Ectodermal cell (in vitro differentiated cells): Measurements from ENCODE around the gene FBXW5. TPM values are rescaled to one million over a fixed set of nuclear protein-coding genes. Genes with fewer than 3 reads are reported as not detected.

Experiments
- H3K27ac ChIP-seq: 2 replicates; pipeline ENCODE4 v1.7.0; 2013; ENCODE audit warnings: mild to moderate bottlenecking, low read depth, low read length; ENCODE audit not compliant: insufficient read depth, poor library complexity, severe bottlenecking
- H3K27me3 ChIP-seq: 2 replicates; pipeline ENCODE4 v1.7.0; 2013; ENCODE audit warnings: mild to moderate bottlenecking, low read length; ENCODE audit not compliant: insufficient read depth, control insufficient read depth, poor library complexity, severe bottlenecking
- H3K36me3 ChIP-seq: one replicate; pipeline ENCODE4 v1.7.0; 2013; ENCODE audit warnings: low read length; ENCODE audit not compliant: control insufficient read depth, insufficient read depth
- H3K4me1 ChIP-seq: one replicate; pipeline ENCODE4 v1.7.0; 2013; ENCODE audit warnings: low read length; ENCODE audit not compliant: control insufficient read depth, insufficient read depth
- H3K4me3 ChIP-seq: 2 replicates; pipeline ENCODE4 v1.7.0; 2013; ENCODE audit warnings: low read depth, low read length, control low read depth; ENCODE audit not compliant: insufficient read depth
- H3K9me3 ChIP-seq: 2 replicates; pipeline ENCODE4 v1.7.0; 2013; ENCODE audit warnings: mild to moderate bottlenecking, low read length, moderate library complexity; ENCODE audit not compliant: control insufficient read depth
- WGBS, 2 experiments: methylation state at CpG; one replicate each; pipeline ENCODE4 v1.1.7; 2013; ENCODE audit warnings: missing lambda C conversion rate in 2 of 2; 5-methylcytosine and 5-hydroxymethylcytosine counted together
- polyA plus RNA-seq, 4 experiments: library from polyadenylated mRNA; stranded (reverse); fragments of 50-300 nt; gene quantifications; one replicate each; pipeline ENCODE4 v1.2.3, GENCODE V29; 2013

FBXW5 gene, protein sequence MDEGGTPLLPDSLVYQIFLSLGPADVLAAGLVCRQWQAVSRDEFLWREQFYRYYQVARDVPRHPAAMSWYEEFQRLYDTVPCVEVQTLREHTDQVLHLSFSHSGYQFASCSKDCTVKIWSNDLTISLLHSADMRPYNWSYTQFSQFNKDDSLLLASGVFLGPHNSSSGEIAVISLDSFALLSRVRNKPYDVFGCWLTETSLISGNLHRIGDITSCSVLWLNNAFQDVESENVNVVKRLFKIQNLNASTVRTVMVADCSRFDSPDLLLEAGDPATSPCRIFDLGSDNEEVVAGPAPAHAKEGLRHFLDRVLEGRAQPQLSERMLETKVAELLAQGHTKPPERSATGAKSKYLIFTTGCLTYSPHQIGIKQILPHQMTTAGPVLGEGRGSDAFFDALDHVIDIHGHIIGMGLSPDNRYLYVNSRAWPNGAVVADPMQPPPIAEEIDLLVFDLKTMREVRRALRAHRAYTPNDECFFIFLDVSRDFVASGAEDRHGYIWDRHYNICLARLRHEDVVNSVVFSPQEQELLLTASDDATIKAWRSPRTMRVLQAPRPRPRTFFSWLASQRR
- polyA plus RNA-seq (2013, experiment 1 of 4), result 52.7 TPM
- 54.9 TPM for polyA plus RNA-seq (2013, experiment 2 of 4)
- polyA plus RNA-seq (2013, experiment 3 of 4), result 40.9 TPM
- 48.6 TPM for polyA plus RNA-seq (2013, experiment 4 of 4)

DNA sequence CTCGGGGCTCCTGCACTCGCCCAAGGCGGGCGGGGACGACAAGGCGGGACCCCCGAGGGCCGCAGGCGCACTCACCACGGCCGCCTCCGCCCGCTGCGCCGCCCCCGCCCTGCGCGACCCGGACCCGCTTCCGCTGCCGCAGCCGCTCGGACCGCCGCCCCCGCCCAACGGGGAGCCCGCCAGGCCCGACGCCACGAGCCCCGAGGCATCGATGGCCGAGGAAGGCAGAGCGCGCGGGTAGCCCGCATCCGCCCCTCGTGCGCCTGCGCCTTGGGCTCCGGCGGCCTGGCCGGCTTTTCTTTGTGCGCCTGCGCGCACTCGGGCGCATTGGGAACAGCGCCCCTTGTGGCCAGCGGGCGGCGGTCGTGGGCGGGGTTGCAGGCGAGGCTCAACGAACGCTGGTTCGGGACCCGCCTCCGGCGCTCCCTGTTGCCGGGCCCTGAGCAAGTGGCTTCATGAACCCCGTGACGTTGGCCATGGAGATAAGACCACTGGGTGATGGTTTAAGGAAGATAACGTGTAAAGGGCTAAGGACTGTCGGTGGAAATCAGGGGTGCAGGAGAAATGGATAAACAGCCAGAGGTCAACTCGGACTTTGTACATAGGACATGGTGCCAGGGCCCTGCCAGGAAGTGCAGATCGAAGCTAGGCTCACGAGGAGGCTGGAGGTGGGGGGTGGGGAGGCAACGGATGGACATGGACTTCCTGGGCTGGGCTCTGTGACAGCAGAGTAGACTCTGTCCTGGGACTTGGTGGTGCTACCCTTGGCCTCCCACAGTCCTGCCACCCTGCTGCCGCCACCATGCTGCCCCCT is at the start of gene FBXW5, which contains the start of gene C8G:
FBXW5 (minus strand) TSS at position 220 of the 814 bp plus-strand sequence. CDS start 655 bp downstream, outside the sequence.
C8G (plus strand) TSS at position 725 of the 814 bp plus-strand sequence; CDS start at position 803, 78 bp downstream.
- Histone ChIP-seq H3K27me3 (no peaks in the 10 kb centered on the region), H3K36me3 (peaks cover 27% of the 10 kb centered on the region), H3K9me3 (no peaks in the 10 kb centered on the region), H3K27ac (peak within 1 kb of the TSS; percentile 50), H3K4me3 (peak within 1 kb of the TSS; percentile 69), H3K4me1 (peaks cover 15% of the 10 kb centered on the region)
- 7% methylated on average over 74 of the region's 74 CpGs for WGBS, 2 experiments

DNA sequence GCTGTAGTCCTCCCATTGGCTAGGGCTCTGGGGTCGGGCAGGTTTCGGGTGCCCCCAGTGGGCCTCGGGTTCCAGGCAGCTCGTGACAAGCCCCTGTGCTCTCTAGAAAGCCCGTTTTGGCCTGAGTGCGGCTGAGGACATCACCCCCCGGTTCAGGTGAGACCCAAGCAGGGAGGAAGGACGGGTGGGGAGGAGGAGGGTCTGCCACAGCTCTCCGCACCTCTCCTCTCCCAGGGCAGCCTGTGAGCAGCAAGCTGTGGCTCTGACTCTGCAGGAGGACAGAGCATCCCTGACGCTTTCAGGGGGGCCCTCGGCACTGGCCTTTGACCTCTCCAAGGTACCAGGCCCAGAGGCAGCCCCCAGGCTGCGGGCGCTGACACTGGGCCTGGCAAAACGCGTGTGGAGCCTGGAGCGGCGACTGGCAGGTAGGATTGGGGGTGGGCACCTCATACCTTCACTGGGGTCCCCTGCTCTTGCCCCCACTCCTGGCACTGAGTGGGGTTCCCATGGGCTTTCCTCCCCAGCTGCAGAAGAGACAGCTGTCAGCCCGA is 48.4 kb upstream of the FBXW5 start:
- 43 to 44% methylated on average over 18 of the region's 18 CpGs for WGBS, 2 experiments
- Histone ChIP-seq H3K4me3 (peak overlapping the region; percentile 78), H3K27me3 (peaks cover 38% of the 10 kb centered on the region), H3K27ac (no peak overlapping the region), H3K4me1 (peaks cover 22% of the 10 kb centered on the region), H3K9me3 (no peaks in the 10 kb centered on the region), H3K36me3 (no peaks in the 10 kb centered on the region)

DNA sequence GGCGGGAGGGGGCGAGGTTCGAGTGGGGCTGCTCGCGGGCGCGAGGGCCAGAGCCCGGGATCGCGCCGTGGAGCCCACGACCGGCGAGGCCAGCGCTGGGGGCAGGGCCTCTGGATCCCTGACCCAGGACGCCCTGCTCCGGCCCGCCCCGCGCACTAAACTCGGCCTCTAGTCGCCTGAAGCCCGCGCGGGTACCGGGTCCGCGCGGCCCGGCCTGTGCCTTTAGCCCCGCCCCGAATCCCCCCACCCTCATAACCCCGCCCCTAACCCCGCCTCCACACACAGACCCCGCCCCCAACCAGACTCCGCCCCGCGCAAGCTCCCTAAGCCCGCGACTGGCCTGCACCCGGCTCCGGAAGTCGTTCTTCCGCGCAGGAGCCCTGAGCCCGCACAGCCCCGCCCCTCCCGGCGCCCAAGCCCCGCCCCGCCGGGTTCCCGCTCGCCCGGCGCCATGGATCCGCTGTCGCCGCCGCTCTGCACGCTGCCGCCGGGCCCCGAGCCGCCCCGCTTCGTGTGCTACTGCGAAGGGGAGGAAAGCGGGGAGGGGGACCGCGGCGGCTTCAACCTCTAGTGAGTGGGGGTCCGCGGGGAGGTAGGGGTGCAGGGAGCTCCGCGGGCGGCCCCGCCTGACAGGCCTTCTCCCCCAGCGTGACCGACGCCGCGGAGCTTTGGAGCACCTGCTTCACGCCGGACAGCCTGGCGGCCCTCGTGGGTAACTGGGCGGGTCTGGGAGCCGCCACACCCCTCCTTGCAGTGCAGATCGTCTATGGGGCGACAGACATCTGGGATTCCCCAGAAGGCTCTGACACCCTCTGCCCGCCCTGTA is 47.7 kb upstream of the FBXW5 start, which contains the start of gene PAXX:
PAXX (plus strand) TSS at position 430 of the 826 bp plus-strand sequence; CDS start at position 452, 22 bp downstream.
- no peak within 1 kb of the TSS for H3K27ac ChIP-seq
- WGBS, 2 experiments, result 4% methylated on average over 90 to 91 of the region's 92 CpGs
- no peaks in the 10 kb centered on the region for H3K36me3 ChIP-seq

DNA sequence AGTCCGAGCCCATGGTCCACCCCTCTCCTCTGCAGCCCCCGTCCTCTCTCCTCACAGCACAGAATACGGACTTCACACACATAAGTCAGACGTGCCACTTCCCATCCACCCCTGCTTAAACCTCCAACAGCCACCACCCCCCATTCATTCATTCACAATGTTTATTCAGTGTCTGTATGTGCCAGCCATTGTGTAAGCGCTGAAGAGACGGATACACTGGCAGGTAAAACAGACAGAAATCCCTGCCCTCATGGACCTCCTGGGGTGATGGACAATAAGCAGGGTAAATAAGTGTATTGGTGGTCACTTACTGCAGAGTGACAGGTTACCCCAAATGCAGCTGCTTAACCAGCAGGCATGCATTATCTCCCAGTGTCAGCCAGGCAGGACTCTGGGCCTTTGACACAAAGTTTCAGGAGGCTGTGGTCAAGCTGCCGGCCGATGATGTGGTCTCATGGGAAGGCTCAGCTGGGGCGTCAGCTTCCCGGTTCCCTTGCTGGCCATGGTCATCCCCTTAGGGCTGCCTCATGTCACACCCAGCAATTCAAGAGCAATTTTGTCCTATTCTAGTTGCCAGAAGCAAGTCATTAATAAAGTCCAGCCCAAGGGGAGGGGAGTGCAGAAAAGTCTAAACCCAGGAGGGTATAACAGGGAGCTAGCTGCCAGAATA is 45.8 kb upstream of the FBXW5 start:
- Histone ChIP-seq H3K27me3 (peaks cover 42% of the 10 kb centered on the region), H3K4me1 (peaks cover 9% of the 10 kb centered on the region), H3K9me3 (no peaks in the 10 kb centered on the region), H3K4me3 (no peak overlapping the region), H3K36me3 (no peaks in the 10 kb centered on the region), H3K27ac (no peak overlapping the region)
- 77 to 78% methylated on average over 10 of the region's 10 CpGs for WGBS, 2 experiments

More for the DNA sequence above, 47.7 kb upstream of the FBXW5 start, which contains the start of gene PAXX:
- H3K4me3 ChIP-seq, result peak within 1 kb of the TSS; percentile 78
- peaks cover 20% of the 10 kb centered on the region for H3K4me1 ChIP-seq
- no peaks in the 10 kb centered on the region for H3K9me3 ChIP-seq
- H3K27me3 ChIP-seq, result peaks cover 42% of the 10 kb centered on the region

DNA sequence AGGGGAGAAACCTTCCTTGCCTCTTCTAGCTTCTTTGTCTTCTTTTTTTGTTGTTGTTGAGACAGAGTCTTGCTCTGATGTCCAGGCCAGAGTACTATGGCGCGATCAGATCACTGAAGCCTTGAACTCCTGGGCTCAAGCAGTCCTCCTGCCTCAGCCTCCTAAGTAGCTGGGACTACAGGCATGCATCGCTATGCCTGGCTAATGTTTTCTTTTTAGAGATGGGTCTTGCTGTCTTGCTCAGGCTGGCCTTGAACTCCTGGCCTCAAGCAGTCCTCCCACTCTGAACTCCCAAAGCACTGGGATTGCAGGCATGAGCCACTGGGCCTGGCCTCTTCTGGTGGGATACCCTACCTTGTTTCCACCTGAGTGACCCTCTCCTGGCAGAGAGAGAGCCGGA is 44.3 kb upstream of the FBXW5 start:
- Histone ChIP-seq H3K9me3 (no peaks in the 10 kb centered on the region), H3K36me3 (no peaks in the 10 kb centered on the region), H3K27me3 (peaks cover 38% of the 10 kb centered on the region), H3K4me1 (peaks cover 9% of the 10 kb centered on the region), H3K4me3 (no peak overlapping the region), H3K27ac (no peak overlapping the region)
- 89 to 92% methylated on average over 4 of the region's 4 CpGs for WGBS, 2 experiments

DNA sequence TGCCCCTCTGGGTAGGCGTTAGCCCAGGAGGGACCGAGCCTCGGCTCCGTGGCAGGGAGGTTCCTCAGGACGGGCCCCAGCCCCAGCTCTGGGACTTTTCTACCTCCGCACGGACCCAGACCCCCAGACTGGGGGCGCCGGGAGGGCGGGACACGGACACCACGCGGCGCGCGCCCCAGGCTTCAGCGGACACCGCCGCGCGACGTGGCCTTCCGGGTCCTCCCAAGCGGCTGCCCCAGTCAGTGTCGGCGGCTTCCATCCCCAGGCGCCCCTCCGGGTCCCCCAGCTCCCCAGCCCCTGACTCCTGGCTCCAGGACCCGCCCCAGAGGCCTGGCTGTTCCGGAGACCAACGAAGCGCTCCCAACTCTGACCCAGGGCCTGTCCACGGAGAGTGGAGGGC is 41.3 kb upstream of the FBXW5 start:
- H3K36me3 ChIP-seq, result no peaks in the 10 kb centered on the region
- H3K9me3 ChIP-seq, result no peaks in the 10 kb centered on the region
- no peak overlapping the region for H3K27ac ChIP-seq
- H3K4me1 ChIP-seq, result no peaks in the 10 kb centered on the region
- peaks cover 28% of the 10 kb centered on the region for H3K27me3 ChIP-seq
- no peak overlapping the region for H3K4me3 ChIP-seq
- 73 to 76% methylated on average over 33 of the region's 33 CpGs for WGBS, 2 experiments

DNA sequence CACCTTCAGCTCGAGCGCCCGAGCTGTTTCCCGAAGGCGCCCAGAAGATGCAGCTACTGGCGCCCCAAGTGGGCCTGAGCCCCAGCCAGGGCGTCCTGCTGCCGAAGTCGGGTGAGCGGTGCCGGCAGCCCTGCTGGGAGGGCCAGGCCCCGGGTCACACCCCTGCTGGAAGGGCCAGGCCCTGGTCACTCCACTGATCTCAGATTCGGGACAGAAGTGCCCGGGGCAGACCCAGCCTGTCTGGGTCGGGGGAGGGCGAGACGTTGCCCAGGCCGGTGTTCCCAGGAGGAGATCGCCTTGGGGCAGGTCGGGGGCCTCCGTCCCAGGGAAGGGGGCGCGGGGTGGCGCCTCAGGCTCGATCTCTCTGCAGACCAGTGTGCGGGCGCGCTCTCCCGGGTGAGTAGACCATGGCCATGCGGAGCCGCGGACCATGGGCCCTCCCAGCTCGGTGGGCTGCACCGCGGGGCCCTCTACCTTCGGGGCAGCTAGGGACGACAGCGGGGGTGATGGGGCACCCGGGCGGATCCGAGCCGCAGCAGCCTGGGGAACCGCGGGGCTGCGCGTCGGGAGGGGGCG is 40.6 kb upstream of the FBXW5 start:
- Histone ChIP-seq H3K27ac (no peak overlapping the region), H3K27me3 (peaks cover 28% of the 10 kb centered on the region), H3K36me3 (no peaks in the 10 kb centered on the region), H3K4me1 (no peaks in the 10 kb centered on the region), H3K9me3 (no peaks in the 10 kb centered on the region), H3K4me3 (no peak overlapping the region)
- 63 to 64% methylated on average over 48 of the region's 48 CpGs for WGBS, 2 experiments

DNA sequence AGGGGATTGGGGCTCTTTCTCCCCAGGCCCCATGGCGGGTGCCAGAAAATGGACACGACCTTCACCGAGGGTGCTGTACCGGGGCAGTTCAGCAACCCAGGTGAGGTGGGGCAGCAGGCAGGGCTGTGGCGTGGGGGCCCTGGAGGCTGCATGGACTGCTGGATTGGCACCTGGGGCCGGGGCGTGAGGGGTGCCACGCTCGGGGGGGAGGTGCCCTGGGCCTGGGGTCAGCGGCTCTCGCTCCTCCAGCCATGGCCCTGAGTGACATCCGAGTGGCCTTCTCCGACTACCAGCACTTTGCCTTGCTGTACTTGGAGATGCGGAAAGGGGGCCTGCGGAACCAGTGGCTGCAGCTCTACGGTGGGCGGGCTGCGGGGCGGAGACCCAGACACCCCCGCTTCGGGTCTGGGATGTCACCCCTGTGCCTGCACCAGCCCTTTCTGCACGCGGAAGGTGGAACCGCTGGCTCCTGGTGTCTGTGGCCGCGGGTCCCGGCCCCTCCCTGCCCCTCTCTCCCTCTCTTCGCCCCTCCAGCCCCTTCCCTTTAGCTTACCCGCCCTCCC is 40.0 kb upstream of the FBXW5 start:
- Histone ChIP-seq H3K9me3 (no peaks in the 10 kb centered on the region), H3K27me3 (peaks cover 28% of the 10 kb centered on the region), H3K4me1 (no peaks in the 10 kb centered on the region), H3K27ac (no peak overlapping the region), H3K4me3 (no peak overlapping the region), H3K36me3 (no peaks in the 10 kb centered on the region)
- 83 to 84% methylated on average over 29 of the region's 29 CpGs for WGBS, 2 experiments
